NK-92 (cell line): ENCODE measurements around the gene PLB1.

ENCODE experiments used
- DNase-seq: peaks from one replicate; lab custom pipeline; 2025; ENCODE audit not compliant: unreplicated experiment; lab: John Stamatoyannopoulos, UW

The PLB1 gene

GRCh38 chr2:28558158-28558820 is 62.4 kb downstream of the PLB1 start:
- no peak for DNase-seq

- no peak for DNase-seq
Measured at GRCh38 chr2:28558918-28559317, 63.1 kb downstream of the PLB1 start.

- DNase-seq: no peak
Measured at GRCh38 chr2:28563869-28564268, 68.0 kb downstream of the PLB1 start.

- DNase-seq: no peak
Measured at GRCh38 chr2:28564346-28564745, 68.5 kb downstream of the PLB1 start.

- no peak for DNase-seq
Measured at GRCh38 chr2:28565033-28565432, 69.2 kb downstream of the PLB1 start.

- no peak for DNase-seq
Measured at GRCh38 chr2:28565720-28566295, 69.9 kb downstream of the PLB1 start.

- DNase-seq: peak; percentile 11
Measured at GRCh38 chr2:28566521-28567041, 70.7 kb downstream of the PLB1 start.

GRCh38 chr2:28567061-28567471 is 71.2 kb downstream of the PLB1 start:
- no peak for DNase-seq

- no peak for DNase-seq
Measured at GRCh38 chr2:28568036-28568435, 72.2 kb downstream of the PLB1 start.

- DNase-seq: no peak
Measured at GRCh38 chr2:28568533-28568932, 72.7 kb downstream of the PLB1 start.

GRCh38 chr2:28570431-28570830 is 74.6 kb downstream of the PLB1 start:
- DNase-seq: no peak

GRCh38 chr2:28576714-28577113 is 80.9 kb downstream of the PLB1 start:
- DNase-seq: no peak

GRCh38 chr2:28577791-28578680 is 82.2 kb downstream of the PLB1 start:
- DNase-seq: no peak

- DNase-seq: no peak
Measured at GRCh38 chr2:28578774-28579173, 82.9 kb downstream of the PLB1 start.

- DNase-seq: no peak
Measured at GRCh38 chr2:28579606-28580005, 83.7 kb downstream of the PLB1 start.

- no peak for DNase-seq
Measured at GRCh38 chr2:28580078-28580477, 84.2 kb downstream of the PLB1 start.

- no peak for DNase-seq
Measured at GRCh38 chr2:28581312-28581711, 85.5 kb downstream of the PLB1 start.

GRCh38 chr2:28582152-28582551 is 86.3 kb downstream of the PLB1 start:
- no peak for DNase-seq

GRCh38 chr2:28582595-28582994 is 86.7 kb downstream of the PLB1 start:
- DNase-seq: no peak

GRCh38 chr2:28583899-28584553 is 88.2 kb downstream of the PLB1 start:
- no peak for DNase-seq

GRCh38 chr2:28586867-28587266 is 91.0 kb downstream of the PLB1 start:
- DNase-seq: no peak
